WTC11 (cell line): Measurements from ENCODE around the gene SRP14.

Source experiments
- AFF4 ChIP-seq: sonication (generic); formaldehyde crosslinking; IDR thresholded peaks from 2 replicates; pipeline ENCODE4 v1.8.1; 2023; ENCODE audit warnings: mild to moderate bottlenecking, missing genetic modification reagents, borderline replicate concordance
- ATF2 ChIP-seq: sonication (generic); formaldehyde crosslinking; IDR thresholded peaks from 2 replicates; pipeline ENCODE4 v1.8.1; 2022; ENCODE audit warnings: low read depth, missing genetic modification reagents, borderline replicate concordance
- ATF3 ChIP-seq: sonication (generic); formaldehyde crosslinking; conservative IDR thresholded peaks from 2 replicates; pipeline ENCODE4 v1.8.1; 2022; ENCODE audit warnings: mild to moderate bottlenecking, missing genetic modification reagents
- CREM ChIP-seq: sonication (generic); formaldehyde crosslinking; IDR thresholded peaks from 2 replicates; pipeline ENCODE4 v1.8.1; 2022; ENCODE audit warnings: mild to moderate bottlenecking, missing genetic modification reagents, moderate library complexity
- CTCF ChIP-seq: fragments of 200-600 bp; IDR thresholded peaks from 2 replicates; pipeline ENCODE4 v1.8.0; 2022; ENCODE audit warnings: antibody characterized with exemption
- ELF4 ChIP-seq: sonication (generic); formaldehyde crosslinking; IDR thresholded peaks from 2 replicates; pipeline ENCODE4 v1.8.1; 2022; ENCODE audit warnings: low read depth, mild to moderate bottlenecking, moderate library complexity, missing genetic modification reagents
- FOXJ3 ChIP-seq: sonication (generic); formaldehyde crosslinking; IDR thresholded peaks from 2 replicates; pipeline ENCODE4 v1.9.0; 2021; ENCODE audit warnings: missing genetic modification reagents, mild to moderate bottlenecking, borderline replicate concordance
- FOXK1 ChIP-seq: sonication (generic); formaldehyde crosslinking; IDR thresholded peaks from 2 replicates; pipeline ENCODE4 v1.8.0; 2022; ENCODE audit warnings: mild to moderate bottlenecking, moderate library complexity, missing genetic modification reagents
- MAX ChIP-seq: sonication (generic); formaldehyde crosslinking; IDR thresholded peaks from 2 replicates; pipeline ENCODE4 v1.8.0; 2022; ENCODE audit warnings: mild to moderate bottlenecking, missing genetic modification reagents
- NFE2L1 ChIP-seq: sonication (generic); formaldehyde crosslinking; IDR thresholded peaks from 2 replicates; pipeline ENCODE4 v1.8.1; 2023; ENCODE audit warnings: missing genetic modification reagents
- NR2C2 ChIP-seq: sonication (generic); formaldehyde crosslinking; IDR thresholded peaks from 2 replicates; pipeline ENCODE4 v1.8.0; 2022; ENCODE audit warnings: mild to moderate bottlenecking, missing genetic modification reagents
- PRRX2 ChIP-seq: fragments of 250-450 bp; sonication (Bioruptor Pico); IDR thresholded peaks from 2 replicates; pipeline ENCODE4 v1.8.0; 2021; ENCODE audit warnings: mild to moderate bottlenecking
- ZBTB21 ChIP-seq: sonication (generic); formaldehyde crosslinking; IDR thresholded peaks from 2 replicates; pipeline ENCODE4 v1.8.1; 2023; ENCODE audit warnings: mild to moderate bottlenecking, missing genetic modification reagents, borderline replicate concordance
- ZNF219 ChIP-seq: sonication (generic); formaldehyde crosslinking; IDR thresholded peaks from 2 replicates; pipeline ENCODE4 v1.8.0; 2023; ENCODE audit warnings: missing genetic modification reagents, mild to moderate bottlenecking, borderline replicate concordance

GRCh38 chr15:39997639-39998038 lies 41.3 kb downstream of the SRP14 start:
- TF ChIP-seq FOXK1 (no peak), ZNF219 (no peak), CTCF (no peak), NR2C2 (CRISPR knock-in tag) (no peak), ATF3 (no peak), CREM (CRISPR knock-in tag) (no peak), ZBTB21 (no peak), PRRX2 (CRISPR knock-in tag) (no peak), FOXJ3 (CRISPR knock-in tag) (no peak), MAX (no peak), AFF4 (no peak), ATF2 (CRISPR knock-in tag) (no peak), NFE2L1 (CRISPR knock-in tag) (no peak), ELF4 (CRISPR knock-in tag) (no peak)
